IMR-90 (cell line): ENCODE measurements around the gene AXIN2.
A peak's percentile ranks its signal among the peaks of the same experiment; 100 is the strongest.

ENCODE experiments used
- CEBPB ChIP-seq: IDR thresholded peaks from 2 replicates; pipeline ENCODE4 v1.6.1; 2012; ENCODE audit warnings: low read depth, low read length, improper control_type of control experiment
- CTCF ChIP-seq: conservative IDR thresholded peaks from 2 replicates; pipeline ENCODE4 v1.5.1; 2012; ENCODE audit warnings: mild to moderate bottlenecking, low read depth, low read length, improper control_type of control experiment
- ELK1 ChIP-seq: fragments of 150-350 bp; IDR thresholded peaks from 2 replicates; pipeline ENCODE4 v1.6.1; 2016; ENCODE audit warnings: low read depth, mild to moderate bottlenecking, low read length, moderate library complexity, borderline replicate concordance
- FOS ChIP-seq: fragments of 150-350 bp; IDR thresholded peaks from 2 replicates; pipeline ENCODE4 v1.6.1; 2016; ENCODE audit warnings: low read depth, low read length
- RAD21 ChIP-seq: IDR thresholded peaks from 2 replicates; pipeline ENCODE4 v1.6.1; 2012; ENCODE audit warnings: low read length, improper control_type of control experiment
- RCOR1 ChIP-seq: IDR thresholded peaks from 2 replicates; pipeline ENCODE4 v1.6.1; 2012; ENCODE audit warnings: mild to moderate bottlenecking, low read length, improper control_type of control experiment; ENCODE audit not compliant: insufficient replicate concordance
- RFX5 ChIP-seq: IDR thresholded peaks from 2 replicates; pipeline ENCODE4 v1.8.0; 2012; ENCODE audit warnings: low read depth, mild to moderate bottlenecking, low read length, moderate library complexity

GRCh38 chr17:65553009-65553645 is 8.3 kb downstream of the AXIN2 start:
- TF ChIP-seq CTCF (no peak), RFX5 (no peak), ELK1 (no peak), RCOR1 (no peak), CEBPB (peak; percentile 13; the same call in 1 of the 2 replicates), FOS (no peak), RAD21 (no peak)
